HCT116 (cell line): ENCODE results near the gene LCN6. TPM values are rescaled to one million over a fixed set of nuclear protein-coding genes. Genes with fewer than 3 reads are reported as not detected.
"Not testable (repeated sequence)": the region's sequence is repeated elsewhere in the genome, so short reads cannot be mapped to it uniquely, and the experiment has no call there.

Experiments used
- ATAC-seq: fragments of 200-7000 bp; cut with Tn5 transposase; 2 replicates; pipeline ENCODE4 v1.9.1; 2020; ENCODE audit warnings: mild to moderate bottlenecking, moderate library complexity
- BruUV-seq: library from RNA; stranded (reverse); fragments of 400-500 nt; replicated peaks from 2 replicates; lab custom pipeline; 2021; lab: Mats Ljungman, UMichigan
- CTCF ChIA-PET: fragments of 300-600 bp; sonication (Branson Sonifier 250); formaldehyde crosslinking; loops from one replicate; lab custom pipeline; 2021; ENCODE audit warnings: antibody characterized with exemption; lab: Charles Lee
- POLR2A ChIA-PET: fragments of 300-600, 350-600 bp; sonication (Branson Sonifier 250); formaldehyde crosslinking; loops from one replicate; lab custom pipeline; 2021; ENCODE audit warnings: antibody characterized with exemption; lab: Charles Lee
- RAD21 ChIA-PET, 2 experiments: fragments of 300-600 bp; sonication (Branson Sonifier 250); formaldehyde crosslinking; loops; one replicate each; lab custom pipeline; 2023; ENCODE audit warnings: low total read pairs in 2 of 2; ENCODE audit not compliant: uncharacterized antibody in 2 of 2, unreplicated experiment in 2 of 2, low non-redundant PET in 1 of 2; lab: Charles Lee
- DNase-seq: peaks from one replicate; pipeline ENCODE4 v3.0.0-alpha.2; 2010; ENCODE audit warnings: low read depth, low spot score
- H2AFZ ChIP-seq: fragments of 200-600 bp; shearing (Covaris generic), sonication (generic); 2 replicates; pipeline ENCODE4 v1.6.1; 2017; ENCODE audit warnings: low read depth, mixed run types, mixed read lengths, antibody characterized with exemption, low read length; ENCODE audit not compliant: poor library complexity, severe bottlenecking
- H3K27ac ChIP-seq: 2 replicates; pipeline ENCODE4 v1.5.1; 2012; ENCODE audit warnings: low read depth, low read length
- H3K27me3 ChIP-seq: fragments of 200-600 bp; sonication (generic); 2 replicates; pipeline ENCODE4 v1.6.1; 2016; ENCODE audit warnings: mixed run types, low read length, mixed read lengths; ENCODE audit not compliant: insufficient read depth
- H3K36me3 ChIP-seq, 2 experiments: fragments of 200-500 bp in 1 of 2; fragments of 200-600 bp in 1 of 2; sonication (Bioruptor generic) in 1 of 2; sonication (generic) in 1 of 2; 2 replicates each; pipeline versions ENCODE4 v1.5.1 to v1.6.1; 2014 to 2016; ENCODE audit warnings: low read length in 2 of 2, inconsistent platforms in 1 of 2, mixed read lengths in 1 of 2, mixed run types in 1 of 2; ENCODE audit not compliant: insufficient read depth in 2 of 2, control insufficient read depth in 1 of 2
- H3K4me1 ChIP-seq, 2 experiments: fragments of 200-600 bp in 1 of 2; sonication (generic) in 1 of 2; 2 replicates each; pipeline versions ENCODE4 v1.5.1 to v1.6.1; 2012 to 2017; ENCODE audit warnings: low read length in 2 of 2, inconsistent platforms in 1 of 2, mild to moderate bottlenecking in 1 of 2, mixed read lengths in 1 of 2, mixed run types in 1 of 2, moderate library complexity in 1 of 2; ENCODE audit not compliant: insufficient read depth in 2 of 2, control insufficient read depth in 1 of 2
- H3K4me2 ChIP-seq: fragments of 200-600 bp; sonication (generic); 2 replicates; pipeline ENCODE4 v1.6.1; 2017; ENCODE audit warnings: mixed run types, low read length, mixed read lengths
- H3K4me3 ChIP-seq, 2 experiments: fragments of 200-600 bp in 1 of 2; sonication (generic) in 1 of 2; replicated peaks in 1 of 2; 2 replicates each; pipeline ENCODE4 v1.5.1; 2011 to 2016; ENCODE audit warnings: low read length in 2 of 2, control low read depth in 1 of 2, low read depth in 1 of 2, mild to moderate bottlenecking in 1 of 2, mixed read lengths in 1 of 2, mixed run types in 1 of 2
- H3K79me2 ChIP-seq: fragments of 200-600 bp; sonication (generic); 2 replicates; pipeline ENCODE4 v1.6.1; 2017; ENCODE audit warnings: mild to moderate bottlenecking, mixed run types, low read length, moderate library complexity, mixed read lengths; ENCODE audit not compliant: insufficient read depth
- H3K9ac ChIP-seq: fragments of 200-600 bp; sonication (generic); 2 replicates; pipeline ENCODE4 v1.6.1; 2016; ENCODE audit warnings: low read length, mixed read lengths
- H3K9me2 ChIP-seq: fragments of 200-600 bp; sonication (generic), shearing (Covaris generic); 2 replicates; pipeline ENCODE4 v1.6.1; 2017; ENCODE audit warnings: mixed run types, mild to moderate bottlenecking, moderate library complexity; ENCODE audit not compliant: insufficient read depth
- H3K9me3 ChIP-seq, 2 experiments: fragments of 200-500 bp in 1 of 2; fragments of 200-600 bp in 1 of 2; sonication (Bioruptor generic) in 1 of 2; sonication (generic) in 1 of 2; 2 replicates each; pipeline ENCODE4 v1.6.1; 2014 to 2017; ENCODE audit warnings: low read length in 2 of 2, mixed read lengths in 2 of 2, inconsistent platforms in 1 of 2, low read depth in 1 of 2, mild to moderate bottlenecking in 1 of 2, mixed run types in 1 of 2, moderate library complexity in 1 of 2; ENCODE audit not compliant: control insufficient read depth in 1 of 2, insufficient read depth in 1 of 2
- H4K20me1 ChIP-seq: fragments of 200-600 bp; sonication (generic), shearing (Covaris generic); 2 replicates; pipeline ENCODE4 v1.6.1; 2017; ENCODE audit warnings: mixed run types, mild to moderate bottlenecking, moderate library complexity; ENCODE audit not compliant: insufficient read depth
- CBX3 ChIP-seq: IDR thresholded peaks from 2 replicates; pipeline ENCODE4 v1.6.1; 2012; ENCODE audit warnings: low read depth
- POLR2A ChIP-seq: IDR thresholded peaks from 2 replicates; pipeline ENCODE4 v1.7.0; 2011; ENCODE audit warnings: borderline replicate concordance; ENCODE audit not compliant: insufficient read depth, insufficient read length; ENCODE audit errors: extremely low read depth
- POLR2AphosphoS5 ChIP-seq: IDR thresholded peaks from 2 replicates; pipeline ENCODE4 v1.6.1; 2011; ENCODE audit warnings: mild to moderate bottlenecking, low read depth, low read length, moderate library complexity
- RAD21 ChIP-seq: IDR thresholded peaks from 2 replicates; pipeline ENCODE4 v1.6.1; 2012; ENCODE audit warnings: low read depth, mild to moderate bottlenecking
- ZNF274 ChIP-seq: fragments of 200-500 bp; sonication (Bioruptor generic); IDR thresholded peaks from 2 replicates; pipeline ENCODE4 v1.6.1; 2014; ENCODE audit warnings: mild to moderate bottlenecking, low read depth, low read length, inconsistent platforms
- intact Hi-C: fragments of 100-400 bp; cut with micrococcal nuclease; formaldehyde crosslinking; loops from 2 replicates; pipeline ENCODE4 v1.10.0; 2022
- total RNA-seq: library from RNA; stranded (reverse); gene quantifications from one replicate; pipeline ENCODE4 v1.2.1, GENCODE V29; 2021; ENCODE audit not compliant: unreplicated experiment

LCN6 gene
- total RNA-seq, 1 experiment from 2014 or later: not detected

GRCh38 chr9:136786983-136787382 lies 38.7 kb upstream of the LCN6 start:
- H3K27ac ChIP-seq, H3K27me3 ChIP-seq, ATAC-seq, H3K79me2 ChIP-seq, DNase-seq, H3K36me3 ChIP-seq, BruUV-seq, POLR2A ChIA-PET, H3K9ac ChIP-seq, H4K20me1 ChIP-seq, H3K9me2 ChIP-seq, H3K9me3 ChIP-seq, H3K4me3 ChIP-seq: not testable (repeated sequence)
- H3K4me1 ChIP-seq: peaks cover 10 to 32% of the 10 kb centered on the region in 2 experiments; a peak in 3 of 4 replicates
- H2AFZ ChIP-seq: peak overlapping the region; percentile 98
- H3K4me2 ChIP-seq: peak overlapping the region; percentile 69; the same call in 1 of the 2 replicates
- intact Hi-C loops: loop anchor here (1.0 to 10.0 kb wide), 4 partner anchors 155 to 438 kb away; partner anchors contain the start of genes CYSRT1, FBXW5, NPDC1 and RNF208
- CTCF ChIA-PET: interaction anchor here (1.4 to 2.0 kb wide), 2 partner anchors 248 to 260 kb away, joined by 4 read pairs; no protein-coding TSS in a partner anchor
- RAD21 ChIA-PET: interaction anchor here in 1 of 2 experiments (0.6 kb wide), 1 partner anchor 13 kb away, joined by 3 read pairs; no protein-coding TSS in a partner anchor

GRCh38 chr9:136786451-136786850 lies 38.1 kb upstream of the LCN6 start:
- ATAC-seq (no peak), DNase-seq (no peak)
- H3K9me3 ChIP-seq: no peaks in the 10 kb centered on the region
- H3K4me2 ChIP-seq: no peak overlapping the region
- H3K27ac ChIP-seq: no peak overlapping the region
- peaks cover 10 to 26% of the 10 kb centered on the region in 2 experiments; a peak in 3 of 4 replicates for H3K4me1 ChIP-seq
- H3K36me3 ChIP-seq: no peaks in the 10 kb centered on the region
- ChIA-PET POLR2A (no interaction called here), CTCF (interaction anchor here (1.4 to 2.0 kb wide), 2 partner anchors 249 to 260 kb away, joined by 4 read pairs; no protein-coding TSS in a partner anchor), RAD21 (interaction anchor here in 1 of 2 experiments (0.6 kb wide), 1 partner anchor 13 kb away, joined by 3 read pairs; no protein-coding TSS in a partner anchor)
- H2AFZ ChIP-seq: no peak overlapping the region
- H4K20me1 ChIP-seq: no peaks in the 10 kb centered on the region
- H3K4me3 ChIP-seq: no peak overlapping the region
- no peak for TF ChIP-seq RAD21
- no peak for TF ChIP-seq CBX3
- TF ChIP-seq POLR2AphosphoS5: no peak
- TF ChIP-seq POLR2A: no peak
- TF ChIP-seq ZNF274: no peak
- H3K27me3 ChIP-seq: no peaks in the 10 kb centered on the region
- BruUV-seq: no TSS peak
- H3K79me2 ChIP-seq: no peaks in the 10 kb centered on the region; the same call in 1 of the 2 replicates
- intact Hi-C loops: loop anchor here (5.0 to 10.0 kb wide), 2 partner anchors 156 to 438 kb away; partner anchors contain the start of genes CYSRT1, FBXW5, RNF208 and RNF224
- no peaks in the 10 kb centered on the region for H3K9me2 ChIP-seq
- no peak overlapping the region for H3K9ac ChIP-seq

GRCh38 chr9:136785565-136786355 lies 37.4 kb upstream of the LCN6 start:
- H3K4me3 ChIP-seq, H3K27me3 ChIP-seq, RAD21 ChIA-PET, DNase-seq, H3K9me2 ChIP-seq, ATAC-seq, H3K79me2 ChIP-seq, BruUV-seq, H4K20me1 ChIP-seq, H3K36me3 ChIP-seq, H3K9me3 ChIP-seq, H3K4me2 ChIP-seq, H3K27ac ChIP-seq, H3K9ac ChIP-seq, POLR2A ChIA-PET, H2AFZ ChIP-seq: not testable (repeated sequence)
- H3K4me1 ChIP-seq: peaks cover 10 to 23% of the 10 kb centered on the region in 2 experiments; a peak in 3 of 4 replicates
- intact Hi-C loops: loop anchor here (5.0 to 10.0 kb wide), 2 partner anchors 157 to 439 kb away; partner anchors contain the start of genes CYSRT1, FBXW5, RNF208 and RNF224
- CTCF ChIA-PET: interaction anchor here (1.4 kb wide), 1 partner anchor 249 kb away, joined by 4 read pairs; no protein-coding TSS in a partner anchor
